AG08396 (cell line): ENCODE data around the gene CD84.
"Not testable (repeated sequence)": the region's sequence is repeated elsewhere in the genome, so short reads cannot be mapped to it uniquely, and the experiment has no call there.

ENCODE experiments used
- DNase-seq: peaks from one replicate; pipeline ENCODE4 v3.0.0; 2012; ENCODE audit warnings: low spot score, mixed read lengths

The CD84 gene, protein sequence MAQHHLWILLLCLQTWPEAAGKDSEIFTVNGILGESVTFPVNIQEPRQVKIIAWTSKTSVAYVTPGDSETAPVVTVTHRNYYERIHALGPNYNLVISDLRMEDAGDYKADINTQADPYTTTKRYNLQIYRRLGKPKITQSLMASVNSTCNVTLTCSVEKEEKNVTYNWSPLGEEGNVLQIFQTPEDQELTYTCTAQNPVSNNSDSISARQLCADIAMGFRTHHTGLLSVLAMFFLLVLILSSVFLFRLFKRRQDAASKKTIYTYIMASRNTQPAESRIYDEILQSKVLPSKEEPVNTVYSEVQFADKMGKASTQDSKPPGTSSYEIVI

DNA sequence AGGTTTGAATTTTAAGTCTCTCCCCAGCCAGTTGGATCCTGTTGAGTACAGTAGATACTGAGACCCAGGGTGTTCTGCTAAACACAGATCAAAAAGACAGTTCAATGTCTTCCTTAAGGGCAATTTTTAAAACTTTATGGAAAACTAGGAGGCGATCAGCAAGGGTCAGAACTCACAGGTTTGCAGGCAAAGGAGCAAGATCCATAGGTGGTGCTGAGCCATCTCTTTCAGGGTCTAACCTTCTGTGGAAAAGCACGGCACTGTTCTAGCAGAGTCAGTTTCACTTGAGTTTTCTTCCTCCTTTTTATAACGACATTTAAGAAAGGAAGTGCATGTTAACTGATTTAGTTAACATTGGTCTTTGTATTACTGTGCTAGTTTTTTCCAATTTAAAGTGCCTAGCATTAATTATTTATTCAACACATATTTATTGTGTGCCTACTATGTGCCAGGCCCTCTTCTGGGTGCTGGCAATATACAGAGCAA, at the start of gene CD84:
CD84 (minus strand) TSS at position 281 of the 486 bp plus-strand sequence; CDS start at position 222, 59 bp downstream.
- DNase-seq: no peak

DNA sequence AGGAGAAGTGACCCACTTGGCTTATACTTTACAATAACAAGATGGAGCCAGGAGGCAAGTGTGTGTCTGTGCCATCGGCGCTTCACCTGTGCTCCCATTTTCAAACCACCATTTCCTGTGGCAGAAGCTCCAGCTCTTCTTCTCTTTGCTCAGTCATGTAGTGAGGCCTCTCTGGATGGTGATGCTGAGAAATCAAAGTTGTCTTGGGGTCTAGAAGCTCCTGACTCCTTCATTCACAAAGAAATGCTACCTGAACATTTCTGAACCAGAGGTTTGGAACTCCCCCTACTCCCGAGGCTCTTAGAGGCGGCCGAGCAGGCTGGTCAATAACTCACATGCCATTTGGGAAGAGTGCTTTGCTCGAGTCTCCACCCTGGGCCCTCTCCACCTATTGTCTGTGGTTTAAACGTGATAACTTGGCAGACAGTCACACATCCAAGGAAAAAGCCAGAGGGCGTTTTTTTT, 49.5 kb upstream of the CD84 start:
- no peak for DNase-seq

DNA sequence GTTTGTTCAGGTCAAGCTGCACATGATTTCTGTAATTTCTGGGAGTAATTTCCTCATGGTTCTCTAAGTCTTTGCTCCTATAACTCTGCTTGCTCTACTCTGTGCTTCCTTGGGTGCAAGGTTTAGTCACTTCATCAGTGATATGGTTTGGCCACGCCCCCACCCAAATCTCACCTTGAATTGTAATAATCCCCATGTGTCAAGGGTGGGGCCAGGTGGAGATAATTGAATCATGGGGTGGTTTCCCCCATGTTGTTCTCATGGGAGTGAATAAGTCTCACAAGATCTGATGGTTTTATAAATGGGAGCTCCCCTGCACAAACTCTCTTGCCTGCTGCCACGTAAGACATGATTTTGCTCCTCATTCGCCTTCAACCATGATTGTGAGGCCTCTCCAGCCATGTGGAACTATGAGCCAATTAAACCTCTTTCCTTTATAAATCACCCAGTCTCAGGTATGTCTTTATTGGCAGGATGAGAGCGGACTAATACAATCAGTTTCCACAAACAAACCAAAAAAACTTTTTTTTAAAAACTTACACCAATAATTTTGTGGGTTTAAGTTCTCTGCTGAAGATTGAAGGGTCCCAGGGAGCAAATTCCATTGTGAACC, 48.5 kb upstream of the CD84 start:
- DNase-seq: not testable (repeated sequence)

DNA sequence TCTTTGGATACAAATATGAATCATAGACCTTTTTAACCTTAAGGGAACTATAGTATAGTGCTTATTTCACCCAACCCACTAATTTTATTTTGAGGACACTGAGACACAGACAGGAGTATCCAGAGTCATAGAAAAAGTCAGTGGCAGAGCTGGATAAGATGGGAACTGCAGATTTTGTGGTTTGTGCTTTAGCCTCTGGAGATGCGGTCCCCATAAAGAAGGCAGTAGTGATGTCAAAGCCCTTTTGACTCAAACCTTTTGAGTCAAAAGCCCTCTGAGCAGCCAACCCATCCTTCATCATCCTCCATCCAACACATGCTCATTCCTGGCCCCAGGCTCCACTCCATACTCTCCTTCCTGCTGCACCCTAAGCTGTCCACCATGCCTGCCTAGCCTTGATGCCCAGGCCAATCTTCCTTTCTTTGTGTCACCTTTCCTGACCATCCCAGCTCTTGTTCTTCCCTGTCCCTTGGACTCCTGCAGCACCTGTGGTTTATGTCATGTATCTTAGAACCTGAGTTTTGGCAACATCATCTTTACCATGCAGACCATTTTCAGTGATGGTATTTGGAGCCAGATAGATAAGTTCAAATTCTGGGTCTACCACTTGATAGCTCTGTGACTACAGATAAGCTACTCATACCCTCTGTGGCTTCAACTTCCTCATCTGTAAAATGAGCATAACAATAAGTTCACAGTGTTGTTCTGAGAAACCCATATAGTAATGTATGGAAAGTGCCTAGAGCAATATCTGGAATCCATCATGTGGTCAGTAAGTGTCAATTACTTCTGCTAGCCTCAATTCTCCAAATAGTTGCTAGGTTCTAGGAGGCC, 47.4 kb upstream of the CD84 start:
- no peak for DNase-seq

DNA sequence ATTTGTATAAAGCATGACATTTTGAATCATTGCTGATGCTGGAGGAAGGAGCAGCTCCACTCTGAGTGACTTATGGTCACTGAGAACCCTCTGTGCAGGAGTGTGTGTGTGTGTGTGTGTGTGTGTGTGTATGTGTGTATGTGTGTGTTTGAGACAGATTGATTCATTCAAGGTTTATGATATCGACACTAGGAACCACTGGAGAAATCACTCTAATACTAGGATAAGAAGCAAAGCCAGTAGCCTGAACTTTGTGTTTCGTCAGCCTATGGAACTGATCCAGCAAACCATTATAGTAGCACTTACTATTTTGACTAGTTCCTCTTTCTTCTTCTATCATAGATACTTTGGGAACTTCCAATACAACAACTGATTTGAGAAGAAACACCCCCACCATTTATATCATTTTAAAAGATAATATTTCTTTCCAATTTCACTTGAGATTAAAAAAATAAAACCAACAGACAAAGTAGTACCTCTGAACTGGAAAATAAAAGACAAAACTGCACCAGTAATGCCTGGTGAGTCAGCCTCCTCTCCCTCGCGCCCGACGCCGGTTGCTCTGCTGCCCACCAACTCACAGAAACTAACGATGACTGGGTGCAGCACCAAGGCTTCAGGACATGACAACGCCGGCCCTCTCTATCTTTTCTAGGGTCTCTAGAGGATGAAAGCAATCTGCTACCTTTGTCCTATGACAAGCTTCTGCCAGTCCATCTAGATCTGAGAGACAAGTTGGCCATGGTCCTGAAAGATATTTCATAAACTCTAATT, 46.6 kb upstream of the CD84 start:
- DNase-seq: no peak

DNA sequence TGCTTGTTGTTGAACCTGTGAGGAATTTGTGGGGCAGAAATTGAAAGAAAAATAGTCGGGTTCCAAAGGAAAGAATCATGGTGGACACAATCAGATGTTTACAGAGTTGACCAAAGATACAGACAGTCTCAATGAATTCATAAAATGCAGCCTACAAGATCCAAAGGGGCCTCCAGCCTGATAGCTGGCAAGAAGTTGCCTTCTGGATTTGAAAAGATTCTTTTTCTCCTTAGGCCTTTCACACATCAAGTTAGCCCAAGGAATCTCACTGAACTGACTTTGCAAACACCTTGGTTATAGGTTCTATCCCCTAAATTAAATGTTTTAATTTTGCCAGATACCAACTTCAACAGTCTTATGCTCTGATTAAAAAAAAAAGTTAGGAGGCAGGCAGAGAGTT, 46.0 kb upstream of the CD84 start:
- DNase-seq: no peak

DNA sequence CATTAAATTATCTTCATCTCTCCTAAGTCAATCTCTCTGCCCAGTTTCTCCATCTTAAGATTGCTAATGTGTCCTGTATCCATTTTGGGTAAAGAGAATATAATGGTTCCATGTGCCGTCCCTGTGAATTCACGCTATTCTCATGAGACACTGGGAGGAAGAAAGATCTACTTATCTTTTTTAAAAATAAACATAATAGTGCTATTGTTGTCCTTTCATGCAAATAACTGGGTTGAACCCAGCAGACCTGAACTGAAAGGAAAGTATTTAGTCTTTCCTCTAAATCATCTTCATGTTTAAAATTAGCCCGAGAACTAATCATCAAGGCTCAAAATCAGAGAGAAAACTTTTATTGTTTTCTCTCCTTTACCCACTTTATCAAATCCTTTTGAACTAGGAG, 45.2 kb upstream of the CD84 start:
- no peak for DNase-seq

DNA sequence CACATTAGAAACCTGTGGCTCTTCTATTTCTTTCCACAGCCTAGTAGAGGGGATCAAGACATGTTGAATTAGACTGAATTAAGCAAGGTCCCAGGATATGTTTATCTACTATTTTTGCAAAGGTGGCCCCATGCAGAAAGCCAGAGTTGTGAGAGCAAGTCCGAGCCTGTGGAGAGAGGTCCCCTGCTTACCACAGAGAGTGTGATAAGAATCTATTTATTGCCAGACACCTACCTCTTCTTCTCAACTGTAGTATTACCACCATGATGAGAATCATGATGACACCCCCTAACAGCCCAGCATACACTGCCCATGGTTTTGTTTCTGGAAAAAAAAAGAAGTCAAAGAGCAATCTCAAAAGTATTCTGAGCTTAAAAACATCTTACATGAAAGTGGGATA, 44.6 kb upstream of the CD84 start:
- DNase-seq: no peak

DNA sequence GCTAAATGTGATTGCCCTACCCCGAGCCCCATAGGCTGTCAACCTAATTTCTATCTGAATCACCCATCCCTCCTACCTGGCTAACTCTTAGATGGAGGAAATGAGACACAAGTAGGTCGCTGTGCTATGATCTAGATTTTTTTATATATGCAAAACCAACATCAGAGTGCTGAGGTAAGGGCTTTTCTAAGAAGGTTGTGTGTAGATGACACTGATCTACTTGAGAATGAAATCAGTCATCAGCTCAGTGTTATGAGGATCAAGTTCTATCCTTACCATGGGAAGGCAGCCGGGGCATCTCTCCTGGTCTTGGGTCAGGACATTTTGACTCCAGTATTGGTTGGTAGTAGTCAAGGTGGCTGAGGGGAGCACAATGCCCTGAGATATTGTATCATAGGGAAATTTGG, 43.9 kb upstream of the CD84 start:
- no peak for DNase-seq

DNA sequence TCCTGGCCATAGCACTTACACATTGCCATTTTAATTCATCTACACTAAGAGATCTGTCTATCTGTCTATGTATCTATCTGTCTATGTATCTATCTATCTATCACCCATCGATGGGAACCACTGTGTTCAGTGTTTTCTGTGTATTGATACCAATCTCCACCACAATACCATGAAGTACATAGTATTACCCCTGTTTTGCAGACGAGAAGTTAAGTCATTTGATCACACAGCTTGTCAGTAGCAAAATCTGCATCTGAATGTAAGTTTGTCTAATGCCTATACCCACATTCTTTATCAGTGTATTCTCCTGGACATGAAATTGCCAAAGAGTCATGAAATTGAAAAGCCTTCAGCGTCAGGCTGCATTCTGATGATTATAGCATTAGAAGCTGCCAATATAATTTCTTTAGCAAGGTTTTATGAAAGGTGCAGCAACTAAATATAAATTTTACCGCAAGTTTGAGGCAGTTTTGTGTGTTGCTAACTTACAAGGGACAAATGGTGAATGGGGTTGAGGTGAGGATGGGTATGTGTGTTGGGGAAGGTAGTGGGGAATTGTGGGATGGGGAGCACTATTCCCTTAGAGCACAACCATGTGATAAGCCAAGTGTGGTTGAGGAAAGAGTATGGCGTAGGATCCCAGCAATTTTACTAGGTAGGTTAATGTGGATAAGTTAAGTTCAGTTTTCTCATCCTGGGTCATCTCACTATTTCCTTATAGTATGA, 43.4 kb upstream of the CD84 start:
- DNase-seq: no peak

DNA sequence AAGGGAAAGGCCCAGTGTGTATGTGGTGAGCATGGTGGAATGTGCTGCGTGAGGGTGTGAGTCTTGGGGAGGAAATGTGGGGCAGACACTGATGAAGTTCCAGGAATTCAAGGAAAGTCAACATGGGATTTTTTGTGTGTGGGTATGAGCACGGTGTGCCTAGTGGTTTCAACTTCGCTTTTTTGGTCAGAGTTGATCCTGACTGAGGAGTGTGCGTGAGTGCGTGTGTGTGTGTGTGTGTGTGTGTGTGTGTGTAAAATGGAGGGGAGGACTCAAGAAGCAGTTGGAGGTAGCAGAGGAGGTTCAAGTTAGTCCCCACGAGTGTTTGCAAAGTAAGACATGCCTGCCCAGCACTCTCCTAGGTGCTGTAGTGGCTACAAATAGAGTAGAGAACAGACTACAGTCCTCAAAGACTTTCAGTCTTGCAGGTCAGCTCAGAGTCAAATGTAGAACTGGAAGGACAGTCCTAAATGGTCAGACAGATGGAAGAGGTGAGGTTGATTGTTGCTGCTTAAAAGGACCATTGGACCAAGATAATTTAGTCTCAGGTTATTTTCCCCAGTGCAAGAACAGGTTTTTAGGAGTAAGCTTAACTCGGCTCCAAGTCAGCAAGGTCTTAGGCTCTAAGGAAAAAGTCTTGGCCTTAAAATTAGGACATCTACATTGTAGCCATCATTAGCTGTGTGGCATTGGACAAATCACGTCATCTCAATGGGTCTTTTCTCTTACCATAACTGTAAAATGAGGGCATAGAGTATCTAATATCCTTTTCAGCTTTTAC, 42.5 kb upstream of the CD84 start:
- DNase-seq: no peak

DNA sequence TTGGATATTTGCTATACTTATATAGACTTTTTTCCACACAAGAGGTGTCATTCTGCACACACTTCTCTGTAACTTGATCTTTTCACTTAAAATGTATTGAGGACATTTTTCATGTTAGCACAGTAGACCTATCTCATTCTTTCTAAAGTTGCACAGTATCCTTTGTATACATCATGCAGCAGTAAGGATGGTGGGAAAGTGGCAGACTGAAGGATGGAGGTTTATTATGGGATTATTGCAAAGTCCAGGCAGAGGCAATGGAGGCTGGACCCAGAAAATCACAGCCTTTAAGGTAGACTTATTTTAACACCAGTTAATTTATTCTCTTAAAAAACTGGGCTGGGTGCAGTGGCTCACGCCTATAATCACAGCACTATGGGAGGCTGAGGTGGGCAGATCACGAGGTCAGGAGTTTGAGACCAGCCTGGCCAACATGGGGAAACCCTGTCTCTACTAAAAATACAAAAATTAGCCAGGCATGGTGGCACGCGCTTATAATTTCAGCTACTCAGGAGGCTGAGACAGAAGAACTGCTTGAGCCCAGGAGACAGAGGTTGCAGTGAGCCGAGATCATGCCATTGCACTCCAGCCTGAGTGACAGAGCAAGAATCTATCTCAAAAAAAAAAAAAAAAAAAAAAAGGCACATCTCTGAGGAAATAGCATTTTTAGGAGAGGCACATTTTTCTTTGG, 41.8 kb upstream of the CD84 start:
- no peak for DNase-seq

DNA sequence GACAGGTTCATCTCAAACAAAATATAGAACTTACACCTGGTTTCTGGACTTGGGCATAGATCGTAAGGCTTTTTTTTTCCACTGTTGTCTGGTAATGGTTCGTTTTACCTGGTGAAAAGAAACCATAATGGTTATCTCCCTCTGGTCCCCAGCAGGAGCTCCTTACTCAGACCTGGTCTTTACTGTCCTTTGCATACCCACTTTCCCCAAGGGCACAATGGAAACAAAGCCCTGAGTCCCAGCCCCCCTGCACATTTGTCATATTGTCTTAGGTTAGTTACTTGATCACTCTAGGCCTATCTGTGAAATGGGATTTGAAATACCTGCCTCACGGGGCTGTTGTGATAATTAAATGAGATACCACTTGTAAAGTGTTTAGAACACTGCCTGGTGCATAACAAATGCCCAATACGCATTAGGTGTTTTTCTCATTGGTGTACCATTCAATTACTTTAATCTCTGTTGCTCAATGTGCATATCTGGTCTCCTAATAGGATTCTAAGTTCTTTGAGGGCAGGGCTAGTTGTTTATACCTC, 40.5 kb upstream of the CD84 start:
- no peak for DNase-seq

DNA sequence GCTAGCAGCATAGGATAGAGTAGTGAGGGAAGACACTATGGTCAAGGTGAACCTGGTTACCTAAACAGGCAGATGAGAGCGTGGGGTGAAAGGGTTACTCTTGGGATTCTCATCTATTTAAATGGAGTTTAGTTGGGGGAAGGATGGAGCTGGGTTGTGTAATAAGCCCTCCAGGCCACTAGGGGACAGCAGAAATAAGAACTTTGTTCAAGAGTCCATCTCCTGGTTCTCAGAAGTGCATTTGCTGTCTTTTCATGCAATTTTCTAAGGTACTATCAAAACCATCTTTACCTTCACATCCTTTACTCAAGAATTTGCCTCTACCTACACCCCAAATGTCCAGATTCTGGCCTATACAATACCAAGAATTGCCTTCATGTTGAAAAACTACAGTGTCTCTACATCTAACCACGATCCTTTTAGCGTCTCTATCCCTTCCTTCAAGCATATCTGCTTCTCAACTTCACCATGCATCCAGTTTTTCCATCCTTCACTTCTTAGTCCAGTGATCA, 39.5 kb upstream of the CD84 start:
- DNase-seq: no peak

DNA sequence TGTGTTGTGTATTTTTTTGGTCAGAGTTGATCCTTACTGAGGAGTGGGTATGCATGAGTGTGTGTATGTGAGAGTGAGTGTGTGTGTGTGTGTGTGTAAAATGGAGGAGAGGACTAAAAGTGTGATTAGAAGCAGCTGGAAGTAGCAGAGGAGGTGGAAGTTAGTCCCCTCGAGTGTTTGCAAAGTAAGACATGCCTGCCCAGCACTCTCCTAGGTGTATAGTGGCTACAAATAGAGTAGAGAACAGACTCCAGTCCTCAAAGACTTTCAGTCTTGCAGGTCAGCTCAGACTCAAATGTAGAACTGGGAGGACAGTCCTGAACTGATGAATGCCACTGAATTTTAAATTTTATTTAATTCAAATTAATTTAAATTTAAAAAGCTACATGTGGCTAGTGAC, 39.0 kb upstream of the CD84 start:
- DNase-seq: no peak

DNA sequence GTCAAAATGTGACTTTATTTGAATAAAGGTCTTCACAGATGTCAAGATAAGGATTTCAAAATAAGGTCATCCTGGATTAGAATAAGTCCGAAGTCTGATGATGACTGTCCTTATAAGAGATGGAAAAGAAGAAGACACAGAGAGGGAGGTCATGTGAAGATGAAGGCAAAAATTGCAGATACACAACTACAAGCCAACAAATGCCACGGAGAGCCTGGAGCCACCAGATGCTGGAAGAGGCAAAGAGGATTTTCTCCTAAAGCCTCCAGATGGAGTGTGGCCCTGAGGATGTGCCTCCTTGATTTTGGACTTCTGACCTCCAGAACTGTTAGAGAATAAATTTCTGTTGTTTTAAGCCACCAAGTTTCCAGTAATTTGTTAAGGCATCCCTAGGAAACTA, 36.4 kb upstream of the CD84 start:
- no peak for DNase-seq

DNA sequence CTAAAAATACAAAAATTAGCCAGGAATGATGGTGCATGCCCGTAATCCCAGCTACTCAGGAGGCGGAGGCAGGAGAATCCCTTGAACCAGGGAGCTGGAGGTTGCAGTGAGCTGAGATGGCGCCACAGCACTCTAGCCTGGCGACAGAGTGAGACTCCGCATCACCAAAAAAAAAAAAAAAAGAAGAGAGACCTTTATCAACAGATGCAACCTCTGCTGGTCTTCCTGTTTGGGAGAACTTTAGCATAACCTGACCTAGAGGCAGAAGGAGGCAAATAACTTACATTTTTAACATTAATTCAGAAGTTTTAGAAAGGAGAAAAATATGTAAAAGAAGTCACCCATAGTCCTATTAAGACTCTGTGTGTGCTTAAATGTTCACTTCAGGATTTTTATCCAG, 35.1 kb upstream of the CD84 start:
- DNase-seq: no peak

DNA sequence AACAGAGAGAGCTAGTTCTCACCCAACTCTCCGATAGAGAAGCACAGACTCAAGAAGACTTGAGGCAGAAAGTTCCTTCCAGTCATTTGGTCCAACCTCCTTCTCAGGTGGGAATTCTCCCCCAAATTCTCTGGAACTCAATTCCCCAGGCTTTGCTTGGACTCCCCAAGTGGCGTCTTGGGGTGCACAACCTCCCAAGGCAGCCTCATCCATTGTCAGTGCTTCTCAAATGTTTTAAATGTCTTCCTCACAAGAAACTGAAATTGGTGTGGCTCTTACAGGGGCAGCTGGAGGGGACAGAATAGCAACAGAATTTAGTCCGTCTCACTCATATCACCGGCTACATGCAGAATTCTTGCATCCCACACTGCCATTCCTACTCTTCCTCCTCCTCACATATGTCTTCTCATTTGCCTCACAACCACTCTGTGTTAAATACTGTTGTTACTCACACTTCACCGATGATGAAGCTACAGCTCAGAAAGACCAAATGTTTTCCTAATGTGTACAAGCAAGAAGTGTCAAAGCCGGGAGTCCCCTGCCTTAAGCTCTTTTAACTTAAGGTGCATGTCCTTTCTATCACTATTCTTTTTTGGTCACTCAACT, 33.4 kb upstream of the CD84 start:
- no peak for DNase-seq
